Ovary (tissue), 9 donors: Measurements from ENCODE around the gene LPCAT1. TPM values are rescaled to one million over a fixed set of nuclear protein-coding genes. Genes with fewer than 3 reads are reported as not detected.
A peak's percentile ranks its signal among the peaks of the same experiment; 100 is the strongest.
"Not testable (repeated sequence)": the region's sequence is repeated elsewhere in the genome, so short reads cannot be mapped to it uniquely, and the experiment has no call there.

Source experiments
- DNase-seq, 5 donors: peaks; one replicate each; pipeline ENCODE4 v3.0.0-alpha.2; 2019 to 2020
- H3K27ac ChIP-seq, 2 donors: fragments of 200-600 bp; one replicate each; pipeline versions ENCODE4 v1.5.1 to v1.8.0; 2019 to 2022
- H3K27me3 ChIP-seq: fragments of 200-600 bp; one replicate; pipeline ENCODE4 v1.8.0; 2022
- H3K36me3 ChIP-seq: fragments of 200-600 bp; sonication (generic); one replicate; pipeline ENCODE4 v1.5.1; 2019
- H3K4me1 ChIP-seq: one replicate; pipeline ENCODE4 v1.8.1; 2013; ENCODE audit warnings: mild to moderate bottlenecking, moderate library complexity; ENCODE audit not compliant: insufficient read depth
- H3K4me3 ChIP-seq: fragments of 200-600 bp; sonication (generic); one replicate; pipeline ENCODE4 v1.5.1; 2017
- H3K9me3 ChIP-seq, 2 donors: fragments of 200-600 bp in 1 of 2; sonication (generic) in 1 of 2; one replicate each; pipeline versions ENCODE4 v1.5.1 to v1.8.1; 2013 to 2019; ENCODE audit warnings: mild to moderate bottlenecking in 1 of 2, moderate library complexity in 1 of 2
- EP300 ChIP-seq: sonication (generic); formaldehyde crosslinking; IDR thresholded peaks from one replicate; pipeline ENCODE4 v1.6.1; 2017; ENCODE audit warnings: antibody characterized with exemption
- POLR2A ChIP-seq: fragments of 450-650 bp; IDR thresholded peaks from one replicate; pipeline ENCODE4 v1.6.1; 2017; ENCODE audit warnings: antibody characterized with exemption, mild to moderate bottlenecking, moderate library complexity
- WGBS, 3 donors: extraction: QIAGEN DNeasy Blood & Tissue Kit in 1 of 3; methylation state at CpG; one replicate each; pipeline versions ENCODE4 v1.1.5 to v1.1.7; 2013 to 2017; 5-methylcytosine and 5-hydroxymethylcytosine counted together
- intact Hi-C, 4 donors: fragments of 100-400 bp; cut with DNase I; formaldehyde crosslinking; loops; one replicate each; pipeline versions ENCODE4 v1.11.0 to v1.15.1; 2022 to 2023
- polyA plus RNA-seq, 2 donors: library from polyadenylated mRNA; stranded (reverse); fragments of 200-250 nt in 1 of 2; fragments of 350-450 nt in 1 of 2; fragmentation: Illumina TruSeq in 1 of 2; extraction: RNeasy Lipid Tissue Mini Kit (QIAGEN cat#74804) in 1 of 2; gene quantifications; one replicate each; pipeline ENCODE4 v1.2.3, GENCODE V29; 2013 to 2014
- total RNA-seq, 7 donors: library from RNA; depleted of rRNA in 2 of 7; stranded (reverse); fragments of >200 nt in 2 of 7; fragmentation: NEBNext Ultra II Directional in 3 of 7; extraction: Animal tissue kit (Norgen Biotek cat#: 25700) in 3 of 7; gene quantifications; one replicate each; pipeline versions ENCODE4 v1.1.0 to v1.2.4, GENCODE V29; 2016 to 2023
- TF ChIP-seq, protein P1 (sequence below), 3 donors: fragments of 450-650 bp in 2 of 3; fragments of 200-600 bp in 1 of 3; IDR thresholded peaks; one replicate each; pipeline versions ENCODE4 v1.5.1 to v1.8.0; 2016 to 2022; ENCODE audit warnings: antibody characterized with exemption in 3 of 3, mild to moderate bottlenecking in 1 of 3
- donor health status: DM: no; HTN: no; CAD: no; lungs with moderate emphysema.
- donor health status: DM: no; HTN: no; CAD: no.
- donor health status: Bipolar disorder and iron deficiency.
- donor health status: DM: yes; HTN: yes; CAD: no.
- donor health status: DM: no; HTN: no; CAD: no.
- donor health status: DM: yes; HTN: yes; CAD: no.

The LPCAT1 gene
- total and polyA plus RNA-seq, 9 donors, result 13.0 to 57.1 (median 25.3) TPM

DNA sequence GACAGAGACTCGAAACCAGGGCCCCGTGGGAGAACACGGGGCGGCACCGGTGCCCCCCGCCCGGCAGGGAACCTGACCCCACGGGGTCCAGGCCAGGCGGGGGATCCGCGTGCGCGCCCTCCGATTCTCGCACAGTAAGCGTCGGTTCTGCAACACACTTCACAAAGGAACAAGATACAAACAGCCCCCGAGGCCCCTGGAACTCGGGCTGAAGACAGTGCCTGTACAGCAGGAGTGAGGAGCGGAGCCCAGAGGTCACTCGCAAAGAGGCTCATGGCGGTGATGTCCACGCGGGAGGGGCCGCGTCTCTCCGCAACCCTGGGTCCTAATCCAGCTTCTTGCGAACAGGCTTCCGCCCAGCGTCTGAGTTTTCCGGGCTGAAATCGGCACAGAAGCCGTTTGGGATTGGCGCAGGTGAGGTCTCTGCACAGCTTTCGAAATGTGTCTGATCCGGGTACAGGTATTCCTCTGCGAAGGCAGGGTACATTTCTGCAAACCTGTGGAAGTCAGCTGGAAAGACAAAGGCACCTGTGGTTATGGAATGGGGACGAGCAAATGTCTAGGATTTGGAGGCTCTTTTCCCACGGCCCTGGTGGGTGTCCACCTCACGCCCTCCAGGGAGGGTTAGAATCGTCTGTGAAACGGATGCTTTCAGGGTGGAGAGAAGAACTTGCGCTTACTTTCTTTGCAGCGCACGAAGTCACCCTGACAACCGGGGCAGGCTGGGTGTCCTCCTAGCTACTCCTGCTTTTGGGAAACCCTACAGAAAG lies 60.2 kb downstream of the LPCAT1 start:
- H3K9me3 ChIP-seq, result no peaks in the 10 kb centered on the region
- H3K4me1 ChIP-seq, result no peaks in the 10 kb centered on the region
- TF ChIP-seq EP300 (no peak), POLR2A (no peak)
- TF ChIP-seq, protein P1, sequence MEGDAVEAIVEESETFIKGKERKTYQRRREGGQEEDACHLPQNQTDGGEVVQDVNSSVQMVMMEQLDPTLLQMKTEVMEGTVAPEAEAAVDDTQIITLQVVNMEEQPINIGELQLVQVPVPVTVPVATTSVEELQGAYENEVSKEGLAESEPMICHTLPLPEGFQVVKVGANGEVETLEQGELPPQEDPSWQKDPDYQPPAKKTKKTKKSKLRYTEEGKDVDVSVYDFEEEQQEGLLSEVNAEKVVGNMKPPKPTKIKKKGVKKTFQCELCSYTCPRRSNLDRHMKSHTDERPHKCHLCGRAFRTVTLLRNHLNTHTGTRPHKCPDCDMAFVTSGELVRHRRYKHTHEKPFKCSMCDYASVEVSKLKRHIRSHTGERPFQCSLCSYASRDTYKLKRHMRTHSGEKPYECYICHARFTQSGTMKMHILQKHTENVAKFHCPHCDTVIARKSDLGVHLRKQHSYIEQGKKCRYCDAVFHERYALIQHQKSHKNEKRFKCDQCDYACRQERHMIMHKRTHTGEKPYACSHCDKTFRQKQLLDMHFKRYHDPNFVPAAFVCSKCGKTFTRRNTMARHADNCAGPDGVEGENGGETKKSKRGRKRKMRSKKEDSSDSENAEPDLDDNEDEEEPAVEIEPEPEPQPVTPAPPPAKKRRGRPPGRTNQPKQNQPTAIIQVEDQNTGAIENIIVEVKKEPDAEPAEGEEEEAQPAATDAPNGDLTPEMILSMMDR (IDR thresholded peaks at IDR 0.05), result no peak
- WGBS, 3 donors, result 93 to 94% (median 93%) methylated on average over 46 of the region's 46 CpGs
- no peak overlapping the region for H3K4me3 ChIP-seq
- no peaks in the 10 kb centered on the region for H3K36me3 ChIP-seq
- intact Hi-C loops, result no loop called here
- H3K27me3 ChIP-seq, result no peaks in the 10 kb centered on the region
- DNase-seq, result peak in 1 of 5 donors; percentile 7
- H3K27ac ChIP-seq, result no peak overlapping the region

DNA sequence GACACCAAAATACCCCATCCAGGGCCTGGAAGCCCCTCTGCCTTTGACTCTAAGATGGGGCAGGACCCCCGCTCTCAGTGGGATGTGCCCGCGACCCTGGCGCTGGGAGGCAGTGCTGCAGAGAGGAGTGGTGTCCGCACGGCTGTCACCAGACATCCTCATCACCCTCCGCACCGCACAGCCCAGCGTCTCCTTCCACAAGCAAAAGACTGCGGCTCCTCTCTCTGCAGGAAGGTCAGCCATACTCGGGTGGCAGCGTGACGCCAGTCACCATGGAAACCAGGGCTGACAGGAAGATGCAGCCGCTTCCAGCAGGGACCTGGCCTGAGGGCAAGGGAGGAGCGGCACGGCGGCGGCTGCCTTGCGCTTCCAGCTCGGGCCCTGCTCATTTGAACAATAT lies 61.4 kb downstream of the LPCAT1 start:
- Histone ChIP-seq H3K27me3 (no peaks in the 10 kb centered on the region), H3K4me1 (no peaks in the 10 kb centered on the region), H3K9me3 (no peaks in the 10 kb centered on the region), H3K27ac (no peak overlapping the region), H3K4me3 (no peak overlapping the region), H3K36me3 (no peaks in the 10 kb centered on the region)
- TF ChIP-seq POLR2A, result no peak
- no peak for TF ChIP-seq EP300
- TF ChIP-seq, protein P1 (IDR thresholded peaks at IDR 0.05), result no peak
- 89 to 91% (median 89%) methylated on average over 20 of the region's 20 CpGs for WGBS, 3 donors
- peak in 1 of 5 donors; percentile 7 for DNase-seq
- intact Hi-C loops, result no loop called here

DNA sequence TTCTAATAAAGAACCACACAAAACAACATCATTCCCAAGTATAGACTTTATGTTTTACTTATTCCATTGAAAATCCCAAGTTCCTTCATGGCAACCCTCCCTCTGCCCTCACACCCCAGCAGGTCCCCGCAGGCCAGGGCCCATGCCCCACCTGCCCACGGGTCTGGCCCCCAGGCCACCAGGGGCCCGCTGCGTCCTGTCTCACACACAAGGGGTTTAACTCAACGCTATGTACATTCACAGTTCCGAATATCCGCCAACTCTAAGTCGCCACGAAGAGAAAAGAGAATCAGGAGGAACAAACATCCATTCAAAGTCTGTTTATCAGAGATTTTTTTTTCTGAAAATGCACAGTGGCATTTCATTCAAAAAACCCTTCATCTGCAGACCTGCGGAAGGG lies 62.4 kb downstream of the LPCAT1 start:
- H3K27me3 ChIP-seq, result no peaks in the 10 kb centered on the region
- no peak overlapping the region for H3K4me3 ChIP-seq
- no peaks in the 10 kb centered on the region for H3K36me3 ChIP-seq
- no peak for TF ChIP-seq EP300
- TF ChIP-seq, protein P1 (IDR thresholded peaks at IDR 0.05), result no peak
- TF ChIP-seq POLR2A, result no peak
- no peaks in the 10 kb centered on the region for H3K9me3 ChIP-seq
- 95 to 97% (median 96%) methylated on average over 10 of the region's 10 CpGs for WGBS, 3 donors
- intact Hi-C loops, result no loop called here
- H3K4me1 ChIP-seq, result no peaks in the 10 kb centered on the region
- no peak for DNase-seq
- no peak overlapping the region for H3K27ac ChIP-seq

DNA sequence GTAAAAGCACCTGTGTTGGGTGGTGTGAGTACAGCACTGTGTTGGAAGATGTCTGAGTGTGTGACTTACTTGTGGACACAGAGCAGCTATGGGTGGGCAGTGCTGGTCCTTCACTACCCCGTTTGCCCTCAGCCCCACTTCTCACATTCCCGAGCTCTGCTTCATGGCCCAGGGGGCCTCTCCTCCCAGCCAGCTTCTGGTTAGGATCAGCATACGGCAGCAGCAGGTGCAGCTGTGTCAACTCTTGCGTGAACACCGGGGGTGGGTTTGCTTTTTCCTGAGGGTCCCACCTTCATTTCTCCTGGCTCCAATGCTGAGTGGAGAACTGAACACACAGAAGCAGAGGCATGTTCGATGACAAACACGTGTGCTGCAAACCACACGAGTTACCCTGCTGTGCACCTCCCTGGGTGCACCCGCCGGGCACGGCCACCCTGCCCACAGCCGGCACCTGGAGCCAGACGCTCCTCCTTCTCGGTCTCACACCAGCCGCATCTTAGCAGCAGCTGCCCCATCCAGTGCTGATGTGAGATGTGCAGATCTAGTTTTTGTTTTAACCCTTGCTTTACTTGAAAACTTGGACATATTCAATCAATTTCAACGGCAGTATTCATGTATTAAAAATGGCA lies 63.6 kb downstream of the LPCAT1 start:
- Histone ChIP-seq H3K36me3 (no peaks in the 10 kb centered on the region), H3K4me1 (no peaks in the 10 kb centered on the region), H3K27me3 (no peaks in the 10 kb centered on the region), H3K4me3 (no peak overlapping the region), H3K27ac (no peak overlapping the region), H3K9me3 (no peaks in the 10 kb centered on the region)
- no peak for DNase-seq
- WGBS, 3 donors, result 60 to 70% (median 64%) methylated on average over 16 of the region's 16 CpGs
- intact Hi-C loops, result no loop called here
- TF ChIP-seq, protein P1 (IDR thresholded peaks at IDR 0.05), result no peak
- TF ChIP-seq POLR2A (no peak), EP300 (no peak)

DNA sequence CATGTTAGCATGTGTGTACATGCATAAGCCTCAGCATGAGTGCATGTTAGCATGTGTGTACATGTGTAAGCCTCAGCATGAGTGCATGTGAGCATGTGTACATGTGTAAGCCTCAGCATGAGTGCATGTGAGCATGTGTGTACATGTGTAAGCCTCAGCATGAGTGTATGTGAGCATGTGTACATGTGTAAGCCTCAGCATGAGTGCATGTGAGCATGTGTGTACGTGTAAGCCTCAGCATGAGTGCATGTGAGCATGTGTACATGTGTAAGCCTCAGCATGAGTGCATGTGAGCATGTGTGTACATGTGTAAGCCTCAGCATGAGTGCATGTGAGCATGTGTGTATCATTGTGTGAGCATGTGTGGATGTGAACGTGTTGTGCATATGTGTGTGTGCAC lies 64.3 kb downstream of the LPCAT1 start:
- H3K36me3 ChIP-seq, H3K9me3 ChIP-seq, H3K4me1 ChIP-seq, H3K27me3 ChIP-seq, H3K27ac ChIP-seq, intact Hi-C loops, H3K4me3 ChIP-seq, DNase-seq: not testable (repeated sequence)
- WGBS, 3 donors, result 62 to 93% (median 82%) methylated on average over 2 of the region's 2 CpGs

DNA sequence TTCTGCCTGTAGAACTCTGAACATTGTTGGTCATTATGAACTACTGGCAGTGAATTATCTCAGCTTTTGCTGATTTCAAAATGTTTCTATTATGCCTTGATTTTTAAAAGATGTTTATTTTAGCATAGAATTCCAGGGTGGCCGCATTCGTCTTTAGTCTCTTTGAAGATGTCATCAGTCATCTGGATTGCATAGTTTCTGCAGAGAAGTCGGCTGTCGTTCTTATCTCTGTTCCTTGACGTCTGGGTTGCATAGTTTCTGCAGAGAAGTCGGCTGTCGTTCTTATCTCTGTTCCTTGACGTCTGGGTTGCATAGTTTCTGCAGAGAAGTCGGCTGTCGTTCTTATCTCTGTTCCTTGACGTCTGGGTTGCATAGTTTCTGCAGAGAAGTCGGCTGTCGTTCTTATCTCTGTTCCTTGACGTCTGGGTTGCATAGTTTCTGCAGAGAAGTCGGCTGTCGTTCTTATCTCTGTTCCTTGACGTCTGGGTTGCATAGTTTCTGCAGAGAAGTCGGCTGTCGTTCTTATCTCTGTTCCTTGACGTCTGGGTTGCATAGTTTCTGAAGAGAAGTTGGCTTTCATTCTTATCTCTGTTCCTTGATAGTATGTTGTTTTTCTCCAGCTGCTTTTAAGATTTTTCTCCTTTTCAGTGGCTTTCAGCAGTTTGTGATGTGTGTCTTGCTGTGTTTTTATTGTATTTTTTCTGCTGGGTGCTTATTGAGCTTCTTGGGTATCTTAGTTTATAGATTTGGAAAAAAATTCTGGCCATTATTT lies 67.5 kb downstream of the LPCAT1 start:
- H3K27me3 ChIP-seq, intact Hi-C loops, H3K27ac ChIP-seq, H3K9me3 ChIP-seq, H3K4me1 ChIP-seq, H3K4me3 ChIP-seq, H3K36me3 ChIP-seq, DNase-seq: not testable (repeated sequence)
- 67 to 80% (median 67%) methylated on average over 10 to 13 of the region's 20 CpGs for WGBS, 3 donors
